ENCODE measurements around the gene RHEB. TPM values are rescaled to one million over a fixed set of nuclear protein-coding genes. Genes with fewer than 3 reads are reported as not detected.
A peak's percentile ranks its signal among the peaks of the same experiment; 100 is the strongest.

Gene RHEB
- total RNA-seq, 1 experiment from 2014 or later, result 156 TPM

GRCh38 chr7:151484971-151485707 lies 34.6 kb downstream of the RHEB start:
- no peaks in the 10 kb centered on the region for H3K27me3 Mint-ChIP-seq (ENCODE audit: insufficient read depth, unreplicated experiment)
- CTCF ChIA-PET, result no interaction called here
- H3K9me3 ChIP-seq, result no peaks in the 10 kb centered on the region
- H3K4me1 Mint-ChIP-seq (ENCODE audit: low read depth, unreplicated experiment), result peaks cover 25% of the 10 kb centered on the region
- H3K9me3 Mint-ChIP-seq (ENCODE audit: unreplicated experiment), result no peaks in the 10 kb centered on the region
- POLR2A ChIA-PET, result interaction anchor here (0.6 kb wide), 1 partner anchor 35 kb away, joined by 3 read pairs; the partner anchor contains the start of gene RHEB
- BruUV-seq (replicated peaks), result no TSS peak
- H3K36me3 ChIP-seq (ENCODE audit: control insufficient read depth, insufficient read depth, low read length), result peaks cover 2% of the 10 kb centered on the region; the same call in 1 of the 2 replicates
- no peaks in the 10 kb centered on the region for H3K4me1 ChIP-seq
- no peak overlapping the region for H3K4me3 ChIP-seq (ENCODE audit: low read depth, low read length)
- H3K27me3 ChIP-seq (replicated peaks; ENCODE audit: control insufficient read depth, insufficient read depth, low read length), result no peaks in the 10 kb centered on the region
- H3K27ac Mint-ChIP-seq (ENCODE audit: unreplicated experiment), result no peak overlapping the region
- no peak for DNase-seq
- intact Hi-C loops (cut with micrococcal nuclease; ENCODE audit: unreplicated experiment), result no loop called here
- TF ChIP-seq CTCF (IDR thresholded peaks at IDR 0.05; ENCODE audit: insufficient read depth in 1 of 2, low read depth in 1 of 2, low read length in 1 of 2, severe bottlenecking in 1 of 2, unreplicated experiment in 1 of 2), result no peak
- peaks cover 83% of the 10 kb centered on the region for H3K36me3 Mint-ChIP-seq (ENCODE audit: insufficient read depth, unreplicated experiment)
- H3K4me3 Mint-ChIP-seq (ENCODE audit: unreplicated experiment), result no peak overlapping the region

- H3K27ac Mint-ChIP-seq (ENCODE audit: unreplicated experiment), result peak overlapping the region; percentile 53
- no peak for DNase-seq
- H3K4me3 ChIP-seq (ENCODE audit: low read depth, low read length), result no peak overlapping the region
- H3K9me3 Mint-ChIP-seq (ENCODE audit: unreplicated experiment), result no peaks in the 10 kb centered on the region
- peaks cover 83% of the 10 kb centered on the region for H3K36me3 Mint-ChIP-seq (ENCODE audit: insufficient read depth, unreplicated experiment)
- H3K9me3 ChIP-seq, result no peaks in the 10 kb centered on the region
- H3K4me1 ChIP-seq, result no peaks in the 10 kb centered on the region
- CTCF ChIA-PET, result no interaction called here
- POLR2A ChIA-PET, result interaction anchor here (0.7 kb wide), 1 partner anchor 36 kb away, joined by 3 read pairs; the partner anchor contains the start of gene RHEB
- BruUV-seq (replicated peaks), result no TSS peak
- H3K27me3 ChIP-seq (replicated peaks; ENCODE audit: control insufficient read depth, insufficient read depth, low read length), result no peaks in the 10 kb centered on the region
- H3K27me3 Mint-ChIP-seq (ENCODE audit: insufficient read depth, unreplicated experiment), result no peaks in the 10 kb centered on the region
- no peak for TF ChIP-seq CTCF (IDR thresholded peaks at IDR 0.05; ENCODE audit: insufficient read depth in 1 of 2, low read depth in 1 of 2, low read length in 1 of 2, severe bottlenecking in 1 of 2, unreplicated experiment in 1 of 2)
- H3K4me3 Mint-ChIP-seq (ENCODE audit: unreplicated experiment), result no peak overlapping the region
- H3K36me3 ChIP-seq (ENCODE audit: control insufficient read depth, insufficient read depth, low read length), result peaks cover 2% of the 10 kb centered on the region; the same call in 1 of the 2 replicates
- intact Hi-C loops (cut with micrococcal nuclease; ENCODE audit: unreplicated experiment), result no loop called here
- peaks cover 31% of the 10 kb centered on the region for H3K4me1 Mint-ChIP-seq (ENCODE audit: low read depth, unreplicated experiment)
Measured at GRCh38 chr7:151483711-151483983, 36.0 kb downstream of the RHEB start.

- Histone ChIP-seq H3K4me1 (no peaks in the 10 kb centered on the region), H3K36me3 (ENCODE audit: control insufficient read depth, insufficient read depth, low read length) (peaks cover 2% of the 10 kb centered on the region; the same call in 1 of the 2 replicates), H3K9me3 (no peaks in the 10 kb centered on the region), H3K4me3 (ENCODE audit: low read depth, low read length) (no peak overlapping the region), H3K27me3 (replicated peaks; ENCODE audit: control insufficient read depth, insufficient read depth, low read length) (no peaks in the 10 kb centered on the region)
- peak overlapping the region; percentile 20 for H3K27ac Mint-ChIP-seq (ENCODE audit: unreplicated experiment)
- ChIA-PET POLR2A (interaction anchor here (0.5 to 0.7 kb wide), 3 partner anchors 37 to 192 kb away, joined by 3 to 4 read pairs (median 3); partner anchors contain the start of gene RHEB), CTCF (interaction anchor here (0.6 kb wide), 1 partner anchor 55 kb away, joined by 4 read pairs; no protein-coding TSS in a partner anchor)
- intact Hi-C loops (cut with micrococcal nuclease; ENCODE audit: unreplicated experiment), result no loop called here
- peaks cover 31% of the 10 kb centered on the region for H3K4me1 Mint-ChIP-seq (ENCODE audit: low read depth, unreplicated experiment)
- H3K4me3 Mint-ChIP-seq (ENCODE audit: unreplicated experiment), result no peak overlapping the region
- peaks cover 82% of the 10 kb centered on the region for H3K36me3 Mint-ChIP-seq (ENCODE audit: insufficient read depth, unreplicated experiment)
- no peak for DNase-seq
- TF ChIP-seq CTCF (IDR thresholded peaks at IDR 0.05; ENCODE audit: insufficient read depth in 1 of 2, low read depth in 1 of 2, low read length in 1 of 2, severe bottlenecking in 1 of 2, unreplicated experiment in 1 of 2), result no peak
- H3K27me3 Mint-ChIP-seq (ENCODE audit: insufficient read depth, unreplicated experiment), result no peaks in the 10 kb centered on the region
- H3K9me3 Mint-ChIP-seq (ENCODE audit: unreplicated experiment), result no peaks in the 10 kb centered on the region
- no TSS peak for BruUV-seq (replicated peaks)
Measured at GRCh38 chr7:151482883-151483710, 36.6 kb downstream of the RHEB start.

Data from Caco-2 (cell line).